ENCODE results near the gene HELT. TPM values are rescaled to one million over a fixed set of nuclear protein-coding genes. Genes with fewer than 3 reads are reported as not detected.

HELT gene
- polyA plus RNA-seq, 3 donors: not detected

- H3K27me3 ChIP-seq (ENCODE audit: control insufficient read depth in 2 of 2, insufficient read depth in 2 of 2, low read length in 2 of 2): no peaks in the 10 kb centered on the region
- H4K20me1 ChIP-seq (ENCODE audit: insufficient read depth, low read length): no peaks in the 10 kb centered on the region
- no peak overlapping the region for H2AFZ ChIP-seq (ENCODE audit: insufficient read depth, low read depth, low read length, poor library complexity, severe bottlenecking)
- H3K79me2 ChIP-seq (ENCODE audit: insufficient read depth, low read length): no peaks in the 10 kb centered on the region
- H3K4me2 ChIP-seq (replicated peaks; ENCODE audit: extremely low read depth, low read length, poor library complexity, severe bottlenecking): no peak overlapping the region
- no CpG with 5 or more reads among the region's 3 CpGs for WGBS (ENCODE audit: insufficient coverage)
- H3K36me3 ChIP-seq (replicated peaks in 1 of 2; ENCODE audit: control insufficient read depth in 1 of 2, insufficient read depth in 2 of 2, low read length in 2 of 2): no peaks in the 10 kb centered on the region
- Mint-ChIP-seq H3K27me3 (ENCODE audit: low read depth in 3 of 3) (peaks cover 0 to 8% (median 5%) of the 10 kb centered on the region in 3 donors), H3K9me3 (peaks cover 0 to 3% (median 0%) of the 10 kb centered on the region in 7 donors), H3K36me3 (no peaks in the 10 kb centered on the region), H3K27ac (no peak overlapping the region), H3K4me1 (peaks cover 23% of the 10 kb centered on the region), H3K4me3 (no peak overlapping the region)
- no peak for TF ChIP-seq CTCF (IDR thresholded peaks at IDR 0.05)
- no peak overlapping the region for H3K4me3 ChIP-seq (replicated peaks in 1 of 3; ENCODE audit: low read depth in 2 of 3, low read length in 3 of 3)
- DNase-seq: no peak
- intact Hi-C loops (cut with micrococcal nuclease): no loop called here
- no peak overlapping the region for H3K27ac ChIP-seq (ENCODE audit: low read depth in 1 of 2, low read length in 2 of 2)
- no peak overlapping the region for H3K9ac ChIP-seq (ENCODE audit: insufficient read depth, low read length, poor library complexity, severe bottlenecking)
- no peaks in the 10 kb centered on the region for H3K9me3 ChIP-seq (replicated peaks in 1 of 2; ENCODE audit: control insufficient read depth in 1 of 2, insufficient read depth in 1 of 2, low read length in 2 of 2)
- H3K4me1 ChIP-seq (ENCODE audit: control insufficient read depth in 1 of 2, insufficient read depth in 2 of 2, low read length in 2 of 2): peaks cover 11 to 12% of the 10 kb centered on the region in 2 donors
These were observed 40.5 kb upstream of the HELT start for GRCh38 chr4:184977747-184978146.

- intact Hi-C loops (cut with micrococcal nuclease): no loop called here
- peaks cover 2 to 12% (median 9%) of the 10 kb centered on the region in 3 donors for H3K27me3 Mint-ChIP-seq (ENCODE audit: low read depth in 3 of 3)
- Histone ChIP-seq H3K27ac (ENCODE audit: low read depth in 1 of 2, low read length in 2 of 2) (no peak overlapping the region), H3K36me3 (replicated peaks in 1 of 2; ENCODE audit: control insufficient read depth in 1 of 2, insufficient read depth in 2 of 2, low read length in 2 of 2) (no peaks in the 10 kb centered on the region), H2AFZ (ENCODE audit: insufficient read depth, low read depth, low read length, poor library complexity, severe bottlenecking) (no peak overlapping the region), H3K79me2 (ENCODE audit: insufficient read depth, low read length) (no peaks in the 10 kb centered on the region), H4K20me1 (ENCODE audit: insufficient read depth, low read length) (no peaks in the 10 kb centered on the region), H3K9me3 (replicated peaks in 1 of 2; ENCODE audit: control insufficient read depth in 1 of 2, insufficient read depth in 1 of 2, low read length in 2 of 2) (no peaks in the 10 kb centered on the region), H3K4me1 (ENCODE audit: control insufficient read depth in 1 of 2, insufficient read depth in 2 of 2, low read length in 2 of 2) (peaks cover 7 to 11% of the 10 kb centered on the region in 2 donors), H3K4me3 (replicated peaks in 1 of 3; ENCODE audit: low read depth in 2 of 3, low read length in 3 of 3) (no peak overlapping the region), H3K4me2 (replicated peaks; ENCODE audit: extremely low read depth, low read length, poor library complexity, severe bottlenecking) (no peak overlapping the region), H3K27me3 (ENCODE audit: control insufficient read depth in 2 of 2, insufficient read depth in 2 of 2, low read length in 2 of 2) (no peaks in the 10 kb centered on the region), H3K9ac (ENCODE audit: insufficient read depth, low read length, poor library complexity, severe bottlenecking) (no peak overlapping the region)
- peaks cover 18% of the 10 kb centered on the region for H3K4me1 Mint-ChIP-seq
- H3K36me3 Mint-ChIP-seq: no peaks in the 10 kb centered on the region
- no peak overlapping the region for H3K27ac Mint-ChIP-seq
- peaks cover 0 to 3% (median 0%) of the 10 kb centered on the region in 7 donors for H3K9me3 Mint-ChIP-seq
- no peak for TF ChIP-seq CTCF (IDR thresholded peaks at IDR 0.05)
- 70% methylated on average over 4 of the region's 6 CpGs for WGBS (ENCODE audit: insufficient coverage)
- H3K4me3 Mint-ChIP-seq: no peak overlapping the region
- DNase-seq: no peak
These were observed 40.1 kb upstream of the HELT start for GRCh38 chr4:184978211-184978610.

Data from CD14-positive monocyte (primary cell).